HG02884 (cell line): ENCODE measurements around the gene ODC1.
A peak's percentile ranks its signal among the peaks of the same experiment; 100 is the strongest.

Experiments used
- ATAC-seq: cut with Tn5 transposase; IDR thresholded peaks from one replicate; pipeline ENCODE4 v1.9.1; 2021; ENCODE audit warnings: mild to moderate bottlenecking, moderate library complexity; ENCODE audit not compliant: unreplicated experiment

Gene ODC1

GRCh38 chr2:10419553-10420257 is 28.4 kb downstream of the ODC1 start:
- ATAC-seq, result no peak

GRCh38 chr2:10417551-10418335 is 30.4 kb downstream of the ODC1 start:
- no peak for ATAC-seq

- no peak for ATAC-seq
Observed at GRCh38 chr2:10415640-10416039, 32.5 kb downstream of the ODC1 start.

- no peak for ATAC-seq
Observed at GRCh38 chr2:10415048-10415447, 33.1 kb downstream of the ODC1 start.

GRCh38 chr2:10414591-10414990 is 33.5 kb downstream of the ODC1 start:
- no peak for ATAC-seq

GRCh38 chr2:10413991-10414451 is 34.1 kb downstream of the ODC1 start:
- ATAC-seq, result no peak

- ATAC-seq, result no peak
Observed at GRCh38 chr2:10413503-10413902, 34.6 kb downstream of the ODC1 start.

- ATAC-seq, result no peak
Observed at GRCh38 chr2:10412380-10412779, 35.7 kb downstream of the ODC1 start.

GRCh38 chr2:10411557-10411956 is 36.6 kb downstream of the ODC1 start:
- no peak for ATAC-seq

- no peak for ATAC-seq
Observed at GRCh38 chr2:10410823-10411437, 37.2 kb downstream of the ODC1 start.

- no peak for ATAC-seq
Observed at GRCh38 chr2:10410001-10410822, 37.9 kb downstream of the ODC1 start.

GRCh38 chr2:10408649-10409579 is 39.2 kb downstream of the ODC1 start:
- ATAC-seq, result peak; percentile 38

- ATAC-seq, result peak; percentile 48
Observed at GRCh38 chr2:10407841-10408648, 40.1 kb downstream of the ODC1 start.

- ATAC-seq, result no peak
Observed at GRCh38 chr2:10407432-10407831, 40.7 kb downstream of the ODC1 start.

GRCh38 chr2:10406491-10407188 is 41.5 kb downstream of the ODC1 start:
- ATAC-seq, result no peak

- ATAC-seq, result no peak
Observed at GRCh38 chr2:10406016-10406415, 42.1 kb downstream of the ODC1 start.

- no peak for ATAC-seq
Observed at GRCh38 chr2:10405448-10405847, 42.7 kb downstream of the ODC1 start.

- ATAC-seq, result no peak
Observed at GRCh38 chr2:10404324-10405143, 43.6 kb downstream of the ODC1 start.
